ENCODE results near the gene VTA1. TPM values are rescaled to one million over a fixed set of nuclear protein-coding genes. Genes with fewer than 3 reads are reported as not detected.

Gene VTA1
- total and polyA plus RNA-seq, 2 of the 13 experiments (the other 11 are each of a cell fraction or from before 2014, with no cell fraction given): 70.7 to 89.1 TPM

DNA sequence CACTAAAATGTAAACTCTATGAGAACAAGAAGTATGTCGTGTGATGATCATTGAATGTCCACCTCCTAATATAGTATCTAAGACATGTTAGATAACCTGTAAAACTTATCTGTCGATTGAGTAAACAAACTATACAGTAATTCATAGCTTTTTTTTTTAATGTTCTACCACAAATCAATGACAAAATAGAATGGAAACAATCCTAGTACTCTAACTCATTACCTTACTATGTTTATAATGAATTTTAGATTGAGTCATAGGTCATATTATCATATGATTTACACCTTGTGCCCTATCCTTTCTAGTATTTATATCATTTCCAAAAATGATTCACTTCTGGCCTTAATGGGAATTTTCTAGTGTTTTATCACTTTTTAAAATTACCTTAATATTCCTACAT, 6.1 kb downstream of the VTA1 start (continued):
- TF ChIP-seq ZNF18 (CRISPR knock-in tag; IDR thresholded peaks at IDR 0.05; ENCODE audit: insufficient replicate concordance): no peak

DNA sequence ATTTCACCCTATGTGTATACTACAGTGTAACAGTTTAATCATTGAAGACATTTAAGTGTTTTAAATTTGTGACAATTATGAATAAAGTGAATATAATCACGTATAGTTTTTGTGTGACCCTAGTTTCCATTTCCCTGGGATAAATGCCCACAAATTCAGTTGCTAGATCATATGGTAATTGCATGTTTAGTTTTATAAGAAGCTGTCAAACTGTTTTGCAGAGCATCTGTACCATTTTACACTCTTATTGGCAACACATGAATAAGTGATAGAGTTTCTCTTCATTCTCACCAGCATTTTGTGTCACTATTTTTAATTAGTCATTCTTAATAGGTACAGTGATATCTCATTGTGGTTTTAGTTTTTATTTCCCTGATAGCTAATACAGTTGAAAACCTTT, 7.3 kb downstream of the VTA1 start:
- Histone ChIP-seq H3K4me1 (ENCODE audit: insufficient read depth, low read length) (peaks cover 12% of the 10 kb centered on the region), H2AFZ (ENCODE audit: low read length) (no peak overlapping the region), H3K27me3 (ENCODE audit: control insufficient read depth in 1 of 2, insufficient read depth in 2 of 2, low read length in 2 of 2) (no peaks in the 10 kb centered on the region), H3K27ac (ENCODE audit: extremely low read length, insufficient read depth, low read length) (no peak overlapping the region), H3K9me3 (ENCODE audit: low read length) (no peaks in the 10 kb centered on the region), H3K79me2 (ENCODE audit: insufficient read depth, low read length) (peaks cover 91% of the 10 kb centered on the region), H3K36me3 (replicated peaks in 1 of 2; ENCODE audit: control insufficient read depth in 1 of 2, insufficient read depth in 2 of 2, low read length in 2 of 2) (peaks cover 0 to 9% of the 10 kb centered on the region in 2 experiments; a peak in 2 of 5 replicates), H3K4me3 (replicated peaks in 1 of 3; ENCODE audit: insufficient read depth in 1 of 3, low read depth in 2 of 3, low read length in 3 of 3) (no peak overlapping the region), H3K4me2 (ENCODE audit: low read depth, low read length) (no peak overlapping the region), H4K20me1 (ENCODE audit: insufficient read depth, low read length) (peaks cover 8% of the 10 kb centered on the region), H3K9ac (ENCODE audit: insufficient read depth, low read depth, low read length) (no peak overlapping the region)
- DNase-seq (ENCODE audit: low spot score): no peak
- ChIA-PET POLR2A (no interaction called here), CTCF (ENCODE audit: low intra/inter-chr PET ratio, low total read pairs) (no interaction called here)
- in situ Hi-C loops (cut with HindIII; ENCODE audit: extremely low pct_ligation_motif_present, low pct_unique_long_range_greater_than_20kb): no loop called here
- FAIRE-seq: no peak
- TF ChIP-seq MAFK (conservative IDR thresholded peaks at IDR 0.05 in 1 of 2, IDR thresholded peaks at IDR 0.05 in 1 of 2; ENCODE audit: low read length in 2 of 2) (no peak), ZNF501 (CRISPR knock-in tag; IDR thresholded peaks at IDR 0.05) (no peak), ZNF160 (CRISPR knock-in tag; IDR thresholded peaks at IDR 0.05) (no peak), ZNF432 (CRISPR knock-in tag; IDR thresholded peaks at IDR 0.05; ENCODE audit: borderline replicate concordance) (no peak), E2F5 (CRISPR knock-in tag; conservative IDR thresholded peaks at IDR 0.05) (no peak), SP140L (CRISPR knock-in tag; IDR thresholded peaks at IDR 0.05; ENCODE audit: borderline replicate concordance) (no peak), KDM5B (CRISPR knock-in tag; IDR thresholded peaks at IDR 0.05; ENCODE audit: borderline replicate concordance) (no peak), HNRNPL (IDR thresholded peaks at IDR 0.05; ENCODE audit: low read depth, low read length) (no peak)
- 96% methylated on average over 1 of the region's 1 CpG for WGBS (ENCODE audit: low lambda C conversion rate)
- BruUV-seq (replicated peaks): no TSS peak
- no peak for ATAC-seq
- intact Hi-C loops (cut with micrococcal nuclease; ENCODE audit: unreplicated experiment): no loop called here

Measured in HepG2 (cell line).